ENCODE measurements around the gene PFKL. TPM values are rescaled to one million over a fixed set of nuclear protein-coding genes. Genes with fewer than 3 reads are reported as not detected.

The PFKL gene
- total RNA-seq = 96.3 and 107 TPM in 2 replicates

GRCh38 chr21:44299458-44300261 lies at the start of gene PFKL:
Gene PFKL, plus strand, starts transcription at chr21:44300053. Its CDS starts 53 bp downstream, at chr21:44300106.

GRCh38 chr21:44261675-44262295 lies 38.1 kb upstream of the PFKL start, which contains the start of gene DNMT3L:
Gene DNMT3L, minus strand, starts transcription at chr21:44261897. Its CDS starts 638 bp downstream, at chr21:44261259.

GRCh38 chr21:44285138-44285992 lies 14.5 kb upstream of the PFKL start, which contains the start of gene AIRE:
Gene AIRE, plus strand, starts transcription at chr21:44285876. Its CDS starts 131 bp downstream, at chr21:44286007.

DNA sequence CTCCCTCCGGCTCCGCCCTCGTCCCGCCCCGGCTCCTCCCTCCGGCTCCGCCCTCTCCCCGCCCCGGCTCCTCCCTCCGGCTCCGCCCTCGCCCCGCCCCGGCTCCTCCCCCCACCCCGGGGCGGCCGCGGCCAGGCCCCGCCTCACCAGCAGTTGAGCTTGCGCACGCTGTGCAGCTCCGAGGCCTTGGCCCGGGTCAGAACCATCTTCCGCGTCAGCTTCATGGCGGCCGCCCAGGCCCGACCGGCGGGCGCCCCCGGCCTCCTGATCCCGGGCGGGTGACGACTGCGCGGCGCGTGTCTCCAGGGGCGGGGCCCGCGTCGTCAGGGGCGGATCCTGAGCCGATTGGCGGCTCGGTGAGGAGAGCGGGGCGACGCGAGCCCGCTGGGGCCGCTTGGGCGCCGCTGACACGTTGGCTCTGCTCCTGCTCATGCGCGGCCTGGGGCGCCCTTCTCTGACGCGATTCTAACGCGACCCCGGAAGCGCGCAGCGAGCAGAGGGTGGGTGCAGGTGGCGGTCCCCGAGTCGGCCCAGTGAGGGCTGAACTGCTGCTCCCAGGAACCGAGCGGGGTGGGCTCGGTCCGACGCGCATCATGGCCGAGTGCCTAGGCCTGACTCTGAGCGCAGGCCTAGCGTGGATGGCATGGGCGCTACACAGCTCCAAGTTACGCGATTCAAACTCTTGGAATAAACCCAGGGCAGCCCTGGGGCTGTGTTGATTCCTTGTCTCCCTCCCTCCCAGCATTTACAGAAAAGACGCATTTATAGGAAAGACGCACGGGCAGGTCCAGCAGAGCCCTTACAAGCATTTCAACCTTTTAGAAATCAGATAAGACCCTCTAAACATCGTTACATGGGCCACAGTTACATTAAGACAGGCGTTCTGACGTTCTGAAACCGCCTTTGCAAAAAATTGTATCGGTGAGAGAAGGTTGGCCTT lies 39.4 kb downstream of the PFKL start, which contains the start of gene CFAP410:
Gene CFAP410, minus strand, starts transcription at position 420 of the 940 bp plus-strand sequence. Its CDS starts 196 bp downstream, at position 224.

GRCh38 chr21:44353191-44353970 lies 53.5 kb downstream of the PFKL start, which contains the start of gene TRPM2:
Gene TRPM2, plus strand, starts transcription at chr21:44353621. Its CDS starts 80 bp downstream, at chr21:44353701.

Other genes with a start within 250 kb of the PFKL start
- gene PWP2, start 192.7 kb upstream of the PFKL start, total RNA-seq = 3.4 and 6.7 TPM in 2 replicates
- gene GATD3, start 166.4 kb upstream of the PFKL start, total RNA-seq = 3.5 and 5.6 TPM in 2 replicates
- under 0.01 TPM in 1 of 2 replicates, not detected in the other for gene ICOSLG, start 59.1 kb upstream of the PFKL start, total RNA-seq
- not detected in 2 replicates for gene DNMT3L, start 38.2 kb upstream of the PFKL start, total RNA-seq
- gene AIRE, start 14.2 kb upstream of the PFKL start, total RNA-seq = not detected in 2 replicates
- 13.3 and 16.6 TPM in 2 replicates for gene CFAP410, start 39.3 kb downstream of the PFKL start, total RNA-seq
- gene TRPM2, start 53.6 kb downstream of the PFKL start, total RNA-seq = not detected in 2 replicates
- 1.3 and 1.5 TPM in 2 replicates for gene LRRC3, start 155.5 kb downstream of the PFKL start, total RNA-seq
- gene KRTAP10-1, start 240.1 kb downstream of the PFKL start, total RNA-seq = not detected in 2 replicates

Measured in bronchus fibroblast of lung (primary cell).